Dedifferentiated amniotic fluid mesenchymal stem cell (primary cell): Measurements from ENCODE around the gene MSI2.

ENCODE experiments used
- DNase-seq: peaks from one replicate; pipeline ENCODE4 v3.0.0-alpha.2; 2016; ENCODE audit errors: extremely low spot score

Gene MSI2

GRCh38 chr17:57440522-57441269, 184.4 kb downstream of the MSI2 start:
- peak; percentile 63 for DNase-seq

GRCh38 chr17:57441270-57441600, 184.9 kb downstream of the MSI2 start:
- no peak for DNase-seq

GRCh38 chr17:57442401-57442823, 186.1 kb downstream of the MSI2 start:
- DNase-seq = no peak

DNA sequence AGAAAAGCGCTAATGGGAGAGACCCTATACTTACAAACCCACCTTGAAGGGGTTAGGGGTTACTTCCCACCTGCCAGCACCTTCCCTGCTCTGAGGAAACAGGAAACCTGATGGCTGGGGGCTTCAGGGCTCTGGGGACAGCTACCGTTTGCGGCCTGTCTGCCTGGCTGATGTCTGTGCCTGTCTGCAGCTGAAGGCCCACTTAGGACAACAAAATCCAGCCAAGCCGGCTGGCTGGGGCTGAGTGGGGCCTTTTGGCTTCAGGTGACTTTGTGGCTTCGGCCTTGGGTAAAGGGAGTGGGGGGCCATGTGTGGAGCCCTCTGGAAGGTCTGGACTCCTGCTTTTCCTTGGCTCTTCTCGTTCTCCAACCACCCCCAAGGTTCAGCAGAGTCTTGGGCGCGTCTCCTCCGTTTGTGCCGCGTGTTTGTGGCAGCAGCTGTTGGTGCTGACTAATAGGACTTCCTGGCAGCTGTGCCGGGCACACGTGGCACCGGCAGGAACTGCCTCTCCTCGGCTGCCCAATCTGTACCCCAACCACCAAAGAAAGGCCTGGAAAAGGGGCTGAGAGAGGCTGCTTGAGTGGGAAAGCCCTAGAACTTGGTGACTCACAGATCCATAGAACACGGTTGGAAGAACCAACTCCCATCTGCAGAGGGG, 186.7 kb downstream of the MSI2 start:
- no peak for DNase-seq

GRCh38 chr17:57443781-57444180, 187.5 kb downstream of the MSI2 start:
- DNase-seq = no peak

DNA sequence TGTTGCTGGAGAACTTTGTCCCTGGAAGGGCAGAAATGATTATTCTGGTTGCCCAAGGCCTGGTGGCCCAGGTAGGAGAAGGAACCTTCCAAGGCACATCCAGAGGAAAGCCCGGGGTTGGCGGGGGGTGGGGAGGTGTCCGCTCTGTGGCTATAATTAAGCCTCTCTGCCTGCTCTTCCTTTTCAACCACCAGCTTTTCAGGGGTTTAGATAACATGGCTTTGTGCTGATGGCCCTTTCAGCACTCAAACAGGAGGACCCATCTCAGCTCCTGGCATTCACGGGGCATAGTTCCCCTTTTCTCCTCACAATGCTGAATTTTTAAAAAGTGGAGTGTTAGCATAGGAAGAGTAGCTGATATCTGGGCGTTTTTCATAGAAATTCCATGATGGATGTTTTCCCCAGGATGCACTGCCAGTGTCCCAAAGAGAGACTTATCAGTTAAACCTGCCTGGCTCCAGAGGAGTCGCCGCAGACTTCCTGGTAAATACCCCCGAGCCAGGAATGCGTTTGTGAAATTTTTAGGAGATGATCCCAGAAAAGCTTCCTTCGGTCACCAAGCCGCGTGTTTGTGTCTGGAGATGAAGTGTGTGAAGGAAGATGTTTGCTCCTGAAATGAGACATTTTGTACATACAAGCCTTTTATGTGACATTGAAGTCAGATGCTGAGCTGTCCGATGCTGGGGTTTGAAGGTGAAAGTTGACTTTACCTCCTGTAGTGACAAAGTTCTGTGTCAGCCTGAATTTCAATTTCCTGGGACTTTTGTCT, 188.5 kb downstream of the MSI2 start:
- no peak for DNase-seq

DNA sequence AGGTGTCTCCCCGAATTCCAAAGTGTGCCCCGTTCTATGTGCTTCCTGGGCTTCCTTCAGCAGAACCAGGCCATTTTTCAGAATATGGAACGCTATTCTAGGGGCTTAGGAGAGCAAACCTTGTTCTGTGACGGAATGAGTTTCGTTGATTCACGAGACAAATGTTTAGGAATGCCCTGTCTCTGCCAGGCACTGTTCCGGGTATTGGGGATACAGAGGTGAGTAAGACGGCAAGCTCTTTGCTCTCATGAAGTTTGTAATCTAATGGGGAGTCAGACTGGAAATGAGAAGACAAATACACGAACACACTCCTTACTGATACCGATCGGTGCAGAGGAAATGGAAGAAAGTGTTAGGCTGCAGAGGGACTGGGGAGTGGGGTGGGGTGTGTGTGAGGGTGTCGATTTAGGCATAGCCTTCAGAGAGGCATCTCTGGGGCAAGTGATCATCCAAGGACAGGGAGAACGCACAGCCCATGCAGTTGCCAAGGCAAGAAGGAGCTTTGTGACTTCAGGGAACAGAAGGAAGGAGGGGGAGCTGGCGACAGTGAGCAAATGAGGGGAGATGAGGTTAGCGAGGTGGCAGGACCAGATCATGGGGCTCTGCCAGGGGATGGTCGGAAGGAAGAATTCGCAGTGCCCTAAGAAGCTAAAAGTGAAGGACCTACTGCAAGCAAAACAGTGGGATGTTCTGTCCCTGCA, 189.6 kb downstream of the MSI2 start:
- no peak for DNase-seq

DNA sequence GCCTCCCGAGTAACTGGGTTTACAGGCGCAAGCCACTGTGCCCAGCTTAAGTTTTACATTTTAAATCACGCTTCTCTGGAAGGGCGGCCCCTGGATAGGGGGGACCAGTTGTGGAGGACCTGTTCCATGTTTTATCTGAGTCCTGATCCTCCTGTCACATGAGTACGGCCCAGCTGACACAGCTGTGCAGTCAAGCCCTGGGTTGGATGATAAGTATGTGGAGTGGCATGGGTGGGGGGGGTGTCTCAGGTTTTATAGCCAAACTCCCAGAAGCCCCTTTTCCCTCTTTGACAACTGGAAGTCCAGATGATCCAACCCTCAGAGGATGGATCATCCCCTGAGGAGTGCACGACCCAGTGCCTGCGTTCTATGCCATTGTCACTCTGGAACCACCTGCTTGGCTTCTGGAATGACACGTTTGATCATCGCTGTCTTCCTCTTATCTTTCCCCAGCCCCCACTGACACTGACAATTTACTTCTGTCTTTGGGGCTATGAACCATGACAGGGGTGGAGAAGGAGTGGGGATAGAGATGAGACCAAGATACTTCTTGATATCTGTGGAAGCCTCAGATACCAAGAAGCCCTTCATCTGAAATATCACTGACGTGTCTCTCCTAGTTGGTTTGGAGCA, 191.2 kb downstream of the MSI2 start:
- DNase-seq = no peak

DNA sequence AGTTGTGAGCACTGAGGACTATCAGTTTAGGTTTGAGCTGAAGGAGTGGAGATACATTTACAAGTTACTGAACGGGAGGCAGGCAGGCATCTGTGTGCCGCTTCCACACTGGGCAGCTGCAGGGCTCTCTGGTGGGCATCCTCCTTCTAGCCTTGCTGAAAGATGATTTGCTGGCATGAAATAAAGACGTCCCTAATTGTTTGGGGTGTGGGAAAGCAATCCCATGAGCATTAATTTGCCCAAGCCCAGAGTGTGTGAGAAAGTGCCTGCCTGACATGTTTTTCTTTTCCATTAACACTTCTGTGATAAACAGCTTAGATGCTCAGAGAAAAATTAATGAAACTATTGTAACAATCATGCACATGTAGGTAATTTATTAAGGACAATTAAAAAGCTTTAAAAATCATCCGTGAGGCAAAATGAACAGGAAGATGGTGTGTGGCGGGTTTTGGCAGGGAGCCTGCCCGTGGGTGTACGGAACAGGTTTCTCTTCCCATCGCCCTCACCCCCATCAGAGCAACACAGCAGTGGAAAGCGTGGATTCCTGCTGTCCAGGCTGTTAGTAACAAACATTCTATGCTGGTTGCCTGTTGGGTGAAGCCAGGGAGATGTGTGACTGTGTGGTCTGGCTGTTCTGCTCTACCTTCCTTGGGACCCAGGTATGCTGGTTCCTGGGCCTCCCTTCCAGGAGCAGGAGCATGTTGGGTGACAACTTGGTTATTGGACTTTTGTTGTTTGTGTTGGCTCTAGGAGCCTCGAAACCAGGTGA, 191.9 kb downstream of the MSI2 start:
- DNase-seq = no peak

- no peak for DNase-seq
Observed at GRCh38 chr17:57448759-57449283, 192.5 kb downstream of the MSI2 start.

DNA sequence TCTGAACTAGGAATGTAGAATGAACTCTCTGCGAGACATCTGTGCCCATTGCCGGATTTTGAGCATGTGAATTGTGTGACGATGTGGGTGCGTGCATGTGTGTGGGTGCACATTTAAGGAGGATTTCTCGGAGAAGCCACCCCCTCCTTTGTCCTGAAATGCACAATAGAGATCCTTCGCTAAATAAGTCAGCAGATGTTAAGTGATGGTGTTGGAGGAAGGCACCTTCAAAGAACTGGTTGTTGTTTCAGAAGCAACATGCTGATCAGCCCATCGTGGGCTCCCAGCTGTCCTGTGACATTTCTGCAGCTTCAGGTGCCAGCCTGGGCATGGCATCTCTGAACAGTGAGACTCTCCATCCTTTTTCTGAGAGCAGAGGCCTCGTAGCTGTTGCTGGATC, 194.9 kb downstream of the MSI2 start:
- no peak for DNase-seq

- DNase-seq = no peak
Observed at GRCh38 chr17:57451643-57452042, 195.3 kb downstream of the MSI2 start.

GRCh38 chr17:57453841-57454425, 197.6 kb downstream of the MSI2 start:
- no peak for DNase-seq

DNA sequence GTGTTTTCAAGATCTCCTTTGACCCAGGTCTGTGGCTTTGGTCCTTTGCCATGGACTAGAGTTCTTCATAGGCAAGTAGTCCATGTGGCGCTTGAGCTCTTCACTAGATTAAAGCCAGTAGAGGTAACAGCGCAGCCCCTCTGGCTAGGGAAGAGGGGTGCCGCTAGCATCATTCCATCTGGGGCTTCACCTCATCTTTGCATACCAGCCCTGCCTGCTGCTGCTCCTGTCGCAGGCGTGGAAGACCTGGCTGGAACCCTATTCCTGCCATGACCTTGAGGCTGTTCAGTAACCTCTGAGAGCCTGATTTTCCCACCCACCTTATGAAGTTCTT, 198.4 kb downstream of the MSI2 start:
- no peak for DNase-seq

GRCh38 chr17:57455063-57455914, 199.0 kb downstream of the MSI2 start:
- DNase-seq = no peak

DNA sequence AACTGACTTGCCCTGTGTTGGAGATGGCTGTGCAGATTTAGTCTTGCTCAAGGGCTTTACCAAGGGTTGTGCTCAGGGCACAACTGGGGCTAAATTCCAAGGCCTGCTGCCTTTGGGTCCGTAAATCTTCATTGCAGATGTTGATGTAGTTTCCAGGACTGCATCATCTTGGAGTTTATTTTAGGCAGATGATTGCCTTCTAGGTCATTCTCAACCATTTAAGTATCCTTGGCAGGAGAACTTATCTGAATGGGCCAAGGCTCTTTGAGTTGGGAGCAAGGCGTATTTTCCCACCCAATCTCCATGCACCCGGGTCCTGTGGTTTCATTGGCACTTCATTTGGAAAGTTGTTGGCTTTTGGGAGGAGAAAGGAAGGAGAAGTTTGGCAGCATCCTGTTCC, 200.3 kb downstream of the MSI2 start:
- DNase-seq = no peak

GRCh38 chr17:57457188-57457587, 200.9 kb downstream of the MSI2 start:
- DNase-seq = no peak

GRCh38 chr17:57458718-57459285, 202.5 kb downstream of the MSI2 start:
- DNase-seq = no peak

DNA sequence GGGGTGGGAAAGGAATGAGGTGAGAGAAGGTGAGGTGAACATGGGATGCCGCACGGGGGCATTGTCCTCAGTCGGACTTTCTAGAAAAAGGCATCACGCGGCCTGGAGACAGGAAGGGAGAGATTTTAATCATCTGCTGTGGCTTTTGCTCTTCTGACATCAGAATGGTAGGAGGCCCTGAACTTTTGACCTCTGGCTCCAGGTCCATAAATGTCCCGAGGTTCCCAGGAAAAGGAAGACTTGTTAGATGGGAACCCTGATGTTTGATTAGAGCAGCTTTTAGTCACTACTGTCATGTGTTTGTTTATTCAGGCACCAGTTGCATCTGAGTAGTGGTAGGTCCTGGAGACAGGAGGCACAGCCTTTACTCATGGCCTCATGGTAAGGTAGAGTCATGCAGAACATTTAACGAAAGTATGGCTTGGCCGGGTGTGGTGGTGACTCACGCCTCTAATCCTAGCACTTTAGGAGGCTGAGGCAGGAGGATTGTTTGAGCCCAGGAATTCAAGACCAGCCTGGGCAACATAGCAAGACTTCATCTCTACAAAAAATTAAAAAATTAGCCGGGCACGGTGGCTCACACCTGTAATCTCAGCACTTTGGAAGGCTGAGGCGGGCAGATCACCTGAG, 203.1 kb downstream of the MSI2 start:
- DNase-seq = no peak
